Endodermal cell (in vitro differentiated cells): Measurements from ENCODE around the gene PITPNM3. TPM values are rescaled to one million over a fixed set of nuclear protein-coding genes. Genes with fewer than 3 reads are reported as not detected.
A peak's percentile ranks its signal among the peaks of the same experiment; 100 is the strongest.

ENCODE experiments used
- DNase-seq: peaks from one replicate; pipeline ENCODE4 v3.0.0-alpha.2; 2017
- H3K27ac ChIP-seq: 2 replicates; pipeline ENCODE4 v1.5.1; 2013; ENCODE audit warnings: mild to moderate bottlenecking, low read depth, low read length, moderate library complexity
- H3K27me3 ChIP-seq: 2 replicates; pipeline ENCODE4 v1.6.1; 2013; ENCODE audit warnings: mild to moderate bottlenecking, low read length, moderate library complexity; ENCODE audit not compliant: insufficient read depth, control insufficient read depth, poor library complexity, severe bottlenecking
- H3K36me3 ChIP-seq: 2 replicates; pipeline ENCODE4 v1.7.0; 2013; ENCODE audit warnings: mild to moderate bottlenecking, low read length, moderate library complexity; ENCODE audit not compliant: control insufficient read depth, insufficient read depth
- H3K4me1 ChIP-seq: one replicate; pipeline ENCODE4 v1.7.0; 2013; ENCODE audit warnings: low read length; ENCODE audit not compliant: control insufficient read depth, insufficient read depth
- H3K4me3 ChIP-seq: 2 replicates; pipeline ENCODE4 v1.5.1; 2013; ENCODE audit warnings: mild to moderate bottlenecking, low read length, moderate library complexity
- H3K9ac ChIP-seq: 2 replicates; pipeline ENCODE4 v1.6.1; 2013; ENCODE audit warnings: mild to moderate bottlenecking, low read length, moderate library complexity; ENCODE audit not compliant: poor library complexity, severe bottlenecking; ENCODE audit errors: extremely low read depth
- H3K9me3 ChIP-seq: 2 replicates; pipeline ENCODE4 v1.6.1; 2013; ENCODE audit warnings: mild to moderate bottlenecking, low read length, moderate library complexity; ENCODE audit not compliant: control insufficient read depth
- H3K27ac Mint-ChIP-seq: 2 replicates; pipeline ENCODE4 v1.8.0; 2020; ENCODE audit warnings: mixed read lengths
- H3K27me3 Mint-ChIP-seq: 2 replicates; pipeline ENCODE4 v1.8.0; 2021; ENCODE audit warnings: mild to moderate bottlenecking, mixed read lengths; ENCODE audit not compliant: insufficient read depth
- H3K36me3 Mint-ChIP-seq: 2 replicates; pipeline ENCODE4 v1.8.0; 2020; ENCODE audit warnings: low read depth, mixed read lengths
- H3K4me1 Mint-ChIP-seq: 2 replicates; pipeline ENCODE4 v1.8.0; 2020; ENCODE audit warnings: mixed read lengths
- H3K4me3 Mint-ChIP-seq: 2 replicates; pipeline ENCODE4 v1.8.0; 2020; ENCODE audit warnings: mild to moderate bottlenecking, moderate library complexity, mixed read lengths
- H3K9me3 Mint-ChIP-seq: 2 replicates; pipeline ENCODE4 v1.8.0; 2020; ENCODE audit warnings: mild to moderate bottlenecking, mixed read lengths
- WGBS, 2 experiments: methylation state at CpG; one replicate each; pipeline versions ENCODE4 v1.1.5 to v1.1.7; 2013; ENCODE audit warnings: missing lambda C conversion rate in 2 of 2, mixed read lengths in 1 of 2; ENCODE audit not compliant: insufficient coverage in 1 of 2, insufficient read length in 1 of 2; 5-methylcytosine and 5-hydroxymethylcytosine counted together
- total RNA-seq, 2 donors: library from RNA; stranded (reverse); fragmentation: NEBNext Ultra II Directional in 1 of 2; extraction: Animal tissue kit (Norgen Biotek cat#: 25700) in 1 of 2; gene quantifications; 2 replicates in 1 of 2; 3 replicates in 1 of 2; pipeline ENCODE4 v1.2.1, GENCODE V29; 2021
- TF ChIP-seq, protein P1 (sequence below): fragments of 200-600 bp; sonication (generic); conservative IDR thresholded peaks from 2 replicates; pipeline ENCODE4 v1.5.0; 2021; ENCODE audit warnings: antibody characterized with exemption, mild to moderate bottlenecking

The PITPNM3 gene
- total RNA-seq, 2 donors from 2014 or later, result 1.8 to 2.7 TPM

DNA sequence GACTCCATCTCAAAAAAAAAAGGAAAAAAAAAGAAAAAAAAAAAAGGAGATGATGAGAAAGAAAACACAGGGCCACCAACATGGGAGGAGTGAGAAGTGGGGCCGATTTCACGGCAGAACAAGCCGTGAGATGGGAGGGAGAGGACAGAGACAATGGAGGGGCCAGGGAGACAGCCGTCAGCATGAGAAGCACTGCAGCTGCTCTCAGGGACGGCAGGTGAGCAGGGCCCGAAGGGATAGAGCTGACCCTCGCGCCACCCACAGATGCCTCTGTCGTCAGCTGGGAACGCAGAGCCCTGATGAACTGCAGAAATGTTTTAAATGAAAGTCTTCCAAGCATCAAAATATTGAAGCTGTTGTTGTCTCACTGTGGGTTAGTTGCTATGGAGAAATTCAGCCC lies 20.3 kb downstream of the PITPNM3 start:
- whole genome bisulfite sequencing, 2 experiments, result 87 to 90% methylated on average over 10 of the region's 10 CpGs
- Mint-ChIP-seq H3K27me3 (no peaks in the 10 kb centered on the region), H3K27ac (no peak overlapping the region), H3K4me3 (no peak overlapping the region), H3K9me3 (peaks cover 2% of the 10 kb centered on the region), H3K4me1 (peaks cover 6% of the 10 kb centered on the region), H3K36me3 (no peaks in the 10 kb centered on the region)
- H3K9ac ChIP-seq, result no peak overlapping the region
- no peaks in the 10 kb centered on the region for H3K27me3 ChIP-seq
- H3K4me3 ChIP-seq, result no peak overlapping the region
- no peaks in the 10 kb centered on the region for H3K9me3 ChIP-seq
- no peaks in the 10 kb centered on the region for H3K36me3 ChIP-seq
- peak; percentile 39 for DNase-seq
- H3K27ac ChIP-seq, result no peak overlapping the region
- H3K4me1 ChIP-seq, result no peaks in the 10 kb centered on the region
- TF ChIP-seq, protein P1, sequence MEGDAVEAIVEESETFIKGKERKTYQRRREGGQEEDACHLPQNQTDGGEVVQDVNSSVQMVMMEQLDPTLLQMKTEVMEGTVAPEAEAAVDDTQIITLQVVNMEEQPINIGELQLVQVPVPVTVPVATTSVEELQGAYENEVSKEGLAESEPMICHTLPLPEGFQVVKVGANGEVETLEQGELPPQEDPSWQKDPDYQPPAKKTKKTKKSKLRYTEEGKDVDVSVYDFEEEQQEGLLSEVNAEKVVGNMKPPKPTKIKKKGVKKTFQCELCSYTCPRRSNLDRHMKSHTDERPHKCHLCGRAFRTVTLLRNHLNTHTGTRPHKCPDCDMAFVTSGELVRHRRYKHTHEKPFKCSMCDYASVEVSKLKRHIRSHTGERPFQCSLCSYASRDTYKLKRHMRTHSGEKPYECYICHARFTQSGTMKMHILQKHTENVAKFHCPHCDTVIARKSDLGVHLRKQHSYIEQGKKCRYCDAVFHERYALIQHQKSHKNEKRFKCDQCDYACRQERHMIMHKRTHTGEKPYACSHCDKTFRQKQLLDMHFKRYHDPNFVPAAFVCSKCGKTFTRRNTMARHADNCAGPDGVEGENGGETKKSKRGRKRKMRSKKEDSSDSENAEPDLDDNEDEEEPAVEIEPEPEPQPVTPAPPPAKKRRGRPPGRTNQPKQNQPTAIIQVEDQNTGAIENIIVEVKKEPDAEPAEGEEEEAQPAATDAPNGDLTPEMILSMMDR, result no peak

DNA sequence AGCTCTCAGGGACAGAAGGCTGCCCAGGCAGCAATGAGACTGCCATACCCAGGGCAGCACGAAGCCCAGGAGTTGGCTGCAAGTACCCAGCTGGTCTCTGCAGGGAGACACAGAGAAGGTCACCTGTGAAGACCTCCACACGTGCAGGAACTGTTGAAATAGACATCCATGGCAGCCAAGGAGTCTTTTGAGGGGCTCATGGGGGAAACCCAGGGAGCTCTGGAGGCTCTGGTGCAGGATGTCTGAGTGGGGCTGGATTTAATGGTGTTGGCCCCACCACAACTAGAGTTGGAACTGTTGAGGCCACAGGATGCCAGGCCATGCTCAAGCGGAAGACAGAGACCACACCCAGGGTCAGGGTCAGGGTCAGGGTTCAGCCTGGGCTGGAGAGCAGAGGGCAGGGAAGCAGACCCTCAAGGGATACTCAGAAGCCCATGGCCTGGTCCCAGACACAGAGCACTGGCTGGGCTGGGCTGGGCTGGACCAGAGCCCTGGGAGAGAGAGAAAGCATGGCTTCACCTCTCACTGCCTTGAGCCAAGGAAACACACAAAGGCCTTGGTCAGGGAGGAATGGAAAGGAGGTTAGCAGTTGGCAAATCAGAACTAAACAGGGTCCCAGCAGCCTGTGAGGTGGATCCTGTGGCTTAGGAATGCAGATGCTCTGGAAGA lies 21.4 kb downstream of the PITPNM3 start:
- Mint-ChIP-seq H3K27me3 (no peaks in the 10 kb centered on the region), H3K27ac (no peak overlapping the region), H3K4me1 (peaks cover 3% of the 10 kb centered on the region), H3K9me3 (peaks cover 2% of the 10 kb centered on the region), H3K4me3 (no peak overlapping the region), H3K36me3 (no peaks in the 10 kb centered on the region)
- Histone ChIP-seq H3K27ac (no peak overlapping the region), H3K27me3 (no peaks in the 10 kb centered on the region), H3K9ac (no peak overlapping the region), H3K4me1 (no peaks in the 10 kb centered on the region), H3K4me3 (no peak overlapping the region), H3K9me3 (no peaks in the 10 kb centered on the region), H3K36me3 (no peaks in the 10 kb centered on the region)
- TF ChIP-seq, protein P1, result no peak
- 78 to 87% methylated on average over 3 of the region's 3 CpGs for WGBS, 2 experiments
- DNase-seq, result peak; percentile 54

GRCh38 chr17:6532441-6532885 lies 23.9 kb downstream of the PITPNM3 start:
- TF ChIP-seq, protein P1, result no peak
- no peak overlapping the region for H3K4me3 ChIP-seq
- H3K27ac Mint-ChIP-seq, result no peak overlapping the region
- H3K36me3 ChIP-seq, result no peaks in the 10 kb centered on the region
- no peaks in the 10 kb centered on the region for H3K9me3 Mint-ChIP-seq
- H3K27me3 Mint-ChIP-seq, result no peaks in the 10 kb centered on the region
- H3K27me3 ChIP-seq, result no peaks in the 10 kb centered on the region
- peak; percentile 13 for DNase-seq
- no peak overlapping the region for H3K4me3 Mint-ChIP-seq
- H3K4me1 Mint-ChIP-seq, result no peaks in the 10 kb centered on the region
- no peak overlapping the region for H3K27ac ChIP-seq
- no peak overlapping the region for H3K9ac ChIP-seq
- H3K4me1 ChIP-seq, result no peaks in the 10 kb centered on the region
- no peaks in the 10 kb centered on the region for H3K36me3 Mint-ChIP-seq
- 85 to 89% methylated on average over 3 to 5 of the region's 5 CpGs for WGBS, 2 experiments
- no peaks in the 10 kb centered on the region for H3K9me3 ChIP-seq
